ENCODE data around the gene RXRA. TPM values are rescaled to one million over a fixed set of nuclear protein-coding genes. Genes with fewer than 3 reads are reported as not detected.

Gene RXRA
- polyA plus RNA-seq, 1 experiment = 12.0 TPM

DNA sequence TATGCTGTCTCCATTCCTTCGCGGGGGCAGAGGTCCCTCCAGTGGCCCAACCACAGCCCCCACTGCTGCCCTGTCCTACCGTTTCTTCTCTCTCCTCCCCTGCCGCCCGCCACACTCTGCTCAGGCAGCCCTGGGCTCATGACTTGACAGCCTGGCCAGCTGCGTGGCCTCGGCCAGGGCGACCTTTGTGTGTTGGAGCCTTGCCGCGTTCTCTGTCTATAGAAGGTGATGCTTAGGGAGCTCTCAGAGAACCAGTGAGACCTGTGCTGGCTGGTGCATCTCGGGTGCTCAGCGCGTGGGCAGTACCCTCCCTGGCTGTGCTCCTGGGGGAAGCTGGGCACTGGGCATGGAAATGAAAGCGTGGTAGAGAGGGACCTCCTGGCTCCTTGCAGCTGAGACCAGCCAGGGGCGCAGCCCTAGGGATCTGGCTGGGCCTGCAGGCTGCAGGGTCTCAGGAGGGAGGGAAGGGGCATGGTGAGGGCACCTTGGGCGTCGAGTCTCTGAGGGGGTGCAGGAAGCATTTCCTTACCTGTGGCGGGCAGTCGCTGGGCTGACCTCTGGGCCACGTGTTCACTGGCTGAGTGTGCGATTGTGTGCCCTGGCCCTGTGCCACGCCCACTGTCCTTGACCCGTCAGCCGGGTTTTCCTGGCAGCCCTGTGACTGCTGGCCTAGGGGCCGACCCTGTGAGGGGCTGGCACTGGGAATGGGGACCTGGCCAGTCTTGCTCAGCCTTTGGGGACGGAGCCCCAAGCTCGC is 50.3 kb downstream of the RXRA start:
- Histone ChIP-seq H3K36me3 (ENCODE audit: control insufficient read depth, insufficient read depth, low read length) (no peaks in the 10 kb centered on the region; the same call in none of the 2 replicates), H3K27me3 (ENCODE audit: control insufficient read depth, insufficient read depth, low read length) (no peaks in the 10 kb centered on the region), H3K4me3 (ENCODE audit: low read depth, low read length) (no peak overlapping the region)
- CTCF ChIA-PET = interaction anchor here (1.3 kb wide), 1 partner anchor 10 kb away, joined by 3 read pairs; no protein-coding TSS in a partner anchor
- TF ChIP-seq, protein P1, sequence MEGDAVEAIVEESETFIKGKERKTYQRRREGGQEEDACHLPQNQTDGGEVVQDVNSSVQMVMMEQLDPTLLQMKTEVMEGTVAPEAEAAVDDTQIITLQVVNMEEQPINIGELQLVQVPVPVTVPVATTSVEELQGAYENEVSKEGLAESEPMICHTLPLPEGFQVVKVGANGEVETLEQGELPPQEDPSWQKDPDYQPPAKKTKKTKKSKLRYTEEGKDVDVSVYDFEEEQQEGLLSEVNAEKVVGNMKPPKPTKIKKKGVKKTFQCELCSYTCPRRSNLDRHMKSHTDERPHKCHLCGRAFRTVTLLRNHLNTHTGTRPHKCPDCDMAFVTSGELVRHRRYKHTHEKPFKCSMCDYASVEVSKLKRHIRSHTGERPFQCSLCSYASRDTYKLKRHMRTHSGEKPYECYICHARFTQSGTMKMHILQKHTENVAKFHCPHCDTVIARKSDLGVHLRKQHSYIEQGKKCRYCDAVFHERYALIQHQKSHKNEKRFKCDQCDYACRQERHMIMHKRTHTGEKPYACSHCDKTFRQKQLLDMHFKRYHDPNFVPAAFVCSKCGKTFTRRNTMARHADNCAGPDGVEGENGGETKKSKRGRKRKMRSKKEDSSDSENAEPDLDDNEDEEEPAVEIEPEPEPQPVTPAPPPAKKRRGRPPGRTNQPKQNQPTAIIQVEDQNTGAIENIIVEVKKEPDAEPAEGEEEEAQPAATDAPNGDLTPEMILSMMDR (IDR thresholded peaks at IDR 0.05; ENCODE audit: insufficient read depth, low read depth, low read length) = no peak
- POLR2A ChIA-PET = no interaction called here
- DNase-seq (ENCODE audit: low read depth) = no peak

- H3K36me3 ChIP-seq (ENCODE audit: control insufficient read depth, insufficient read depth, low read length) = no peaks in the 10 kb centered on the region; the same call in none of the 2 replicates
- CTCF ChIA-PET = interaction anchor here (1.1 kb wide), 2 partner anchors 20 to 66 kb away, joined by 3 read pairs; no protein-coding TSS in a partner anchor
- no peak overlapping the region for H3K4me3 ChIP-seq (ENCODE audit: low read depth, low read length)
Measured at GRCh38 chr9:134377143-134377484, 50.9 kb downstream of the RXRA start.

DNA sequence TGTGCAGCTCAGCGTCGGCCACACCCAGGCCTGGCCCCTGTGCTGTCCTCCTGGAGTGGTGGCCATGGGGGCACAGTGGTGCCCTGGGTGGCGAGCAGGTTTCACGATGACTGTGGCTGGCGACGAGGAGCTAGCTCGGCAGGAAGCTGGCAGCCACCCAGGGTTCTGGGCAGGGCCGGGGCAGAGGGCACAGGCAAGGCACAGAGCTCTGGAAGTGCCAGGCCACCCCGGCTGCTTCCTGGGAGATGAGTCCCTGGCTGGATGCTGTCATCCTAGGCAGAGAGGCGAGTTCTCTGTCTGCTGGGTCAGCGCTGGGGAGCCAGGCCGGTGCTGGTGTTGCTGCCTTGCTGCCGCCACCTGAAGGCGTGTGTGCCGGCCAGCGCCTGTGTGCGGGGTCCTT is 51.7 kb downstream of the RXRA start:
- TF ChIP-seq, protein P1 (IDR thresholded peaks at IDR 0.05; ENCODE audit: insufficient read depth, low read depth, low read length) = no peak
- no peaks in the 10 kb centered on the region for H3K27me3 ChIP-seq (ENCODE audit: control insufficient read depth, insufficient read depth, low read length)
- no peak for DNase-seq (ENCODE audit: low read depth)
- ChIA-PET CTCF (interaction anchor here (1.1 to 1.6 kb wide), 3 partner anchors 10 to 65 kb away, joined by 3 read pairs; no protein-coding TSS in a partner anchor), POLR2A (no interaction called here)
- no peak overlapping the region for H3K4me3 ChIP-seq (ENCODE audit: low read depth, low read length)
- H3K36me3 ChIP-seq (ENCODE audit: control insufficient read depth, insufficient read depth, low read length) = no peaks in the 10 kb centered on the region; the same call in 1 of the 2 replicates

More at GRCh38 chr9:134377143-134377484, 50.9 kb downstream of the RXRA start:
- no peak for DNase-seq (ENCODE audit: low read depth)
- POLR2A ChIA-PET = no interaction called here
- TF ChIP-seq, protein P1 (IDR thresholded peaks at IDR 0.05; ENCODE audit: insufficient read depth, low read depth, low read length) = no peak
- no peaks in the 10 kb centered on the region for H3K27me3 ChIP-seq (ENCODE audit: control insufficient read depth, insufficient read depth, low read length)

DNA sequence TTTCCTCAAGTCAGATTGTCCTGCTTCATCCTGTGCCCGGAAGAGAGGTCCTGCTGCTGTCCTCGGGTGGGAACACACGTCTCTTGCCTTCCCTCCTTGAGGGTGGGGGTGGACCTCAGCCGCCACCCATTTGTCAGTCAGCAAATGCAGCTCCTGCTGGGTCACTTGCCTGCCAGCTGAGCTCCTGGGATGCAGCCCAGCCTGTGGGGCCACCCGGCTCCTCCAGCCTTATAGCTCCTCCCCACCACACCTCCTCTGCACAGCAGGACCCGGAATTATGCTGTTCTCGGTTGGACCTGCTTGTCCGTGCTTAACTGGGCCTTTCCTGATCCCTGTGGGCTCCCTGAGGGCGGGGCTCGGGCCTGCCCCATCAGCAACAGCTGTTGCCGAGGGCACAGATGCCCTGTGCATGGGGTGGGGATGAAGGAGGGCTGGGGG is 52.7 kb downstream of the RXRA start:
- H3K36me3 ChIP-seq (ENCODE audit: control insufficient read depth, insufficient read depth, low read length) = no peaks in the 10 kb centered on the region; the same call in 1 of the 2 replicates
- CTCF ChIA-PET = interaction anchor here (1.1 to 1.6 kb wide), 2 partner anchors 11 to 52 kb away, joined by 3 to 4 read pairs; no protein-coding TSS in a partner anchor
- no peak overlapping the region for H3K4me3 ChIP-seq (ENCODE audit: low read depth, low read length)
- DNase-seq (ENCODE audit: low read depth) = no peak
- POLR2A ChIA-PET = no interaction called here
- TF ChIP-seq, protein P1 (IDR thresholded peaks at IDR 0.05; ENCODE audit: insufficient read depth, low read depth, low read length) = no peak
- H3K27me3 ChIP-seq (ENCODE audit: control insufficient read depth, insufficient read depth, low read length) = no peaks in the 10 kb centered on the region

GRCh38 chr9:134379831-134380365 is 53.6 kb downstream of the RXRA start:
- H3K36me3 ChIP-seq (ENCODE audit: control insufficient read depth, insufficient read depth, low read length) = no peaks in the 10 kb centered on the region; the same call in 1 of the 2 replicates

More at GRCh38 chr9:134379831-134380365, 53.6 kb downstream of the RXRA start:
- ChIA-PET POLR2A (no interaction called here), CTCF (interaction anchor here (1.1 kb wide), 1 partner anchor 51 kb away, joined by 4 read pairs; no protein-coding TSS in a partner anchor)
- no peak overlapping the region for H3K4me3 ChIP-seq (ENCODE audit: low read depth, low read length)
- no peaks in the 10 kb centered on the region for H3K27me3 ChIP-seq (ENCODE audit: control insufficient read depth, insufficient read depth, low read length)
- DNase-seq (ENCODE audit: low read depth) = no peak
- TF ChIP-seq, protein P1 (IDR thresholded peaks at IDR 0.05; ENCODE audit: insufficient read depth, low read depth, low read length) = no peak
